Astrocyte (in vitro differentiated cells and primary cell): ENCODE data around the gene OPA3. TPM values are rescaled to one million over a fixed set of nuclear protein-coding genes. Genes with fewer than 3 reads are reported as not detected.

Source experiments
- DNase-seq: peaks from one replicate; pipeline ENCODE4 v3.0.0-alpha.2; 2010; ENCODE audit warnings: low read depth
- FAIRE-seq: peaks from 2 replicates; lab custom pipeline; 2011; peaks lifted over from hg19 to GRCh38; lab: Jason Lieb, UNC
- H2AFZ ChIP-seq: 2 replicates; pipeline ENCODE4 v1.6.0; 2012; ENCODE audit warnings: low read depth, low read length, inconsistent platforms
- H3K27ac ChIP-seq: 2 replicates; pipeline ENCODE4 v1.5.1; 2011; ENCODE audit warnings: low read depth, low read length, inconsistent platforms
- H3K27me3 ChIP-seq: 2 replicates; pipeline ENCODE4 v1.6.0; 2011; ENCODE audit warnings: low read length, inconsistent platforms; ENCODE audit not compliant: insufficient read depth
- H3K36me3 ChIP-seq: 2 replicates; pipeline ENCODE4 v1.5.1; 2011; ENCODE audit warnings: low read length, inconsistent platforms; ENCODE audit not compliant: insufficient read depth
- H3K4me1 ChIP-seq: 2 replicates; pipeline ENCODE4 v1.5.1; 2011; ENCODE audit warnings: low read length, inconsistent platforms; ENCODE audit not compliant: insufficient read depth
- H3K4me2 ChIP-seq: 2 replicates; pipeline ENCODE4 v1.6.0; 2012; ENCODE audit warnings: low read length, inconsistent platforms
- H3K4me3 ChIP-seq: 2 replicates; pipeline ENCODE4 v1.5.1; 2011; ENCODE audit warnings: low read depth, mild to moderate bottlenecking, low read length, inconsistent platforms; ENCODE audit not compliant: insufficient read depth
- H3K79me2 ChIP-seq: 2 replicates; pipeline ENCODE4 v1.6.0; 2012; ENCODE audit warnings: mild to moderate bottlenecking, low read length, inconsistent platforms; ENCODE audit not compliant: insufficient read depth
- H3K9ac ChIP-seq: 2 replicates; pipeline ENCODE4 v1.6.0; 2012; ENCODE audit warnings: mild to moderate bottlenecking, low read length, inconsistent platforms
- H3K9me3 ChIP-seq: 2 replicates; pipeline ENCODE4 v1.5.1; 2012; ENCODE audit warnings: low read depth, mild to moderate bottlenecking, low read length, inconsistent platforms; ENCODE audit not compliant: insufficient read depth
- H4K20me1 ChIP-seq: 2 replicates; pipeline ENCODE4 v1.6.0; 2012; ENCODE audit warnings: low read length, inconsistent platforms; ENCODE audit not compliant: insufficient read depth
- H3K27ac Mint-ChIP-seq: one replicate; pipeline ENCODE4 v1.8.0; 2021; ENCODE audit warnings: mild to moderate bottlenecking, mixed read lengths; ENCODE audit not compliant: unreplicated experiment
- H3K27me3 Mint-ChIP-seq: one replicate; pipeline ENCODE4 v1.8.0; 2021; ENCODE audit warnings: low read depth, mixed read lengths; ENCODE audit not compliant: unreplicated experiment
- H3K36me3 Mint-ChIP-seq: one replicate; pipeline ENCODE4 v1.8.0; 2021; ENCODE audit warnings: low read depth, mixed read lengths; ENCODE audit not compliant: unreplicated experiment
- H3K4me1 Mint-ChIP-seq: one replicate; pipeline ENCODE4 v1.8.0; 2021; ENCODE audit warnings: low read depth, mixed read lengths; ENCODE audit not compliant: unreplicated experiment
- H3K4me3 Mint-ChIP-seq: one replicate; pipeline ENCODE4 v1.8.0; 2021; ENCODE audit warnings: mild to moderate bottlenecking, moderate library complexity, mixed read lengths; ENCODE audit not compliant: unreplicated experiment
- H3K9me3 Mint-ChIP-seq: one replicate; pipeline ENCODE4 v1.8.0; 2021; ENCODE audit warnings: mild to moderate bottlenecking, mixed read lengths; ENCODE audit not compliant: unreplicated experiment
- EZH2 ChIP-seq: IDR thresholded peaks from 2 replicates; pipeline ENCODE4 v1.6.1; 2012; ENCODE audit warnings: mild to moderate bottlenecking, low read length, inconsistent platforms; ENCODE audit not compliant: insufficient read depth
- total RNA-seq: library from RNA; stranded (reverse); gene quantifications from 2 replicates; pipeline ENCODE4 v1.2.1, GENCODE V29; 2021
- TF ChIP-seq, protein P1 (sequence below): IDR thresholded peaks from 2 replicates; pipeline ENCODE4 v1.5.1; 2011; ENCODE audit warnings: low read depth, mild to moderate bottlenecking, inconsistent platforms, low read length, moderate library complexity; ENCODE audit not compliant: insufficient read depth

OPA3 gene
- total RNA-seq, 1 donor from 2014 or later = 12.8 TPM

DNA sequence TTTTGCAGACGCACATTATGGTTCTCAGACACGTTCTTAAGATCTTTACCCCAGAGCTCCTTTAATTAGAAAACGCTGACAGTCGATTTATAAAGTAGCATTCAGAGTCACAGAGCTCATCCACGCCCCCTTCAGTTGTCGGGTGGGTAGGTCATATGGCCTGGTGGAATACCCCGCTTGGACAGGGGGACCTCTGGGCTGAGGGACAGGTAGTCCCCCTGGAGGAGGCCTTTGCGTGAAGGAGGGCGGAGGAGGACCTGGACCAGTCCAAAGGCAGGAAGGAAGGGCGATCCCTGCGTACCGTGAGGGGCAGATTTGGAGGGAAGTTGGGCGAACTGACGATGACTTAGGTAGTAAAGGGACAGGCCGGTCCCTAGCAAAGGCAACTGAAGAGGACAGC, 56.9 kb downstream of the OPA3 start:
- TF ChIP-seq, protein P1, sequence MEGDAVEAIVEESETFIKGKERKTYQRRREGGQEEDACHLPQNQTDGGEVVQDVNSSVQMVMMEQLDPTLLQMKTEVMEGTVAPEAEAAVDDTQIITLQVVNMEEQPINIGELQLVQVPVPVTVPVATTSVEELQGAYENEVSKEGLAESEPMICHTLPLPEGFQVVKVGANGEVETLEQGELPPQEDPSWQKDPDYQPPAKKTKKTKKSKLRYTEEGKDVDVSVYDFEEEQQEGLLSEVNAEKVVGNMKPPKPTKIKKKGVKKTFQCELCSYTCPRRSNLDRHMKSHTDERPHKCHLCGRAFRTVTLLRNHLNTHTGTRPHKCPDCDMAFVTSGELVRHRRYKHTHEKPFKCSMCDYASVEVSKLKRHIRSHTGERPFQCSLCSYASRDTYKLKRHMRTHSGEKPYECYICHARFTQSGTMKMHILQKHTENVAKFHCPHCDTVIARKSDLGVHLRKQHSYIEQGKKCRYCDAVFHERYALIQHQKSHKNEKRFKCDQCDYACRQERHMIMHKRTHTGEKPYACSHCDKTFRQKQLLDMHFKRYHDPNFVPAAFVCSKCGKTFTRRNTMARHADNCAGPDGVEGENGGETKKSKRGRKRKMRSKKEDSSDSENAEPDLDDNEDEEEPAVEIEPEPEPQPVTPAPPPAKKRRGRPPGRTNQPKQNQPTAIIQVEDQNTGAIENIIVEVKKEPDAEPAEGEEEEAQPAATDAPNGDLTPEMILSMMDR = no peak
- no peak for TF ChIP-seq EZH2
- H3K4me2 ChIP-seq = peak overlapping the region; percentile 15
- peak overlapping the region; percentile 79 for H3K27ac Mint-ChIP-seq

GRCh38 chr19:45526971-45527370, 57.6 kb downstream of the OPA3 start:
- no peak overlapping the region for H3K27ac ChIP-seq
- FAIRE-seq = no peak
- TF ChIP-seq, protein P1 = no peak
- TF ChIP-seq EZH2 = no peak
- no peaks in the 10 kb centered on the region for H3K79me2 ChIP-seq
- H4K20me1 ChIP-seq = peaks cover 67% of the 10 kb centered on the region
- no peak overlapping the region for H3K9ac ChIP-seq
- no peak for DNase-seq
- no peaks in the 10 kb centered on the region for H3K27me3 ChIP-seq
- peaks cover 41% of the 10 kb centered on the region for H3K36me3 ChIP-seq
- Mint-ChIP-seq H3K36me3 (peaks cover 33% of the 10 kb centered on the region), H3K9me3 (peaks cover 3% of the 10 kb centered on the region), H3K27me3 (no peaks in the 10 kb centered on the region), H3K4me3 (no peak overlapping the region), H3K27ac (no peak overlapping the region), H3K4me1 (peaks cover 12% of the 10 kb centered on the region)
- no peak overlapping the region for H3K4me2 ChIP-seq
- H3K4me1 ChIP-seq = peaks cover 15% of the 10 kb centered on the region
- no peak overlapping the region for H3K4me3 ChIP-seq
- no peaks in the 10 kb centered on the region for H3K9me3 ChIP-seq
- H2AFZ ChIP-seq = no peak overlapping the region

More for the DNA sequence above, 56.9 kb downstream of the OPA3 start:
- Histone ChIP-seq H3K4me3 (no peak overlapping the region), H4K20me1 (peaks cover 62% of the 10 kb centered on the region), H3K9ac (no peak overlapping the region), H3K27me3 (no peaks in the 10 kb centered on the region), H3K4me1 (peaks cover 15% of the 10 kb centered on the region), H2AFZ (no peak overlapping the region), H3K27ac (no peak overlapping the region), H3K79me2 (no peaks in the 10 kb centered on the region), H3K9me3 (no peaks in the 10 kb centered on the region), H3K36me3 (peaks cover 39% of the 10 kb centered on the region)
- H3K4me1 Mint-ChIP-seq = peaks cover 12% of the 10 kb centered on the region
- peaks cover 33% of the 10 kb centered on the region for H3K36me3 Mint-ChIP-seq
- FAIRE-seq = no peak
- no peaks in the 10 kb centered on the region for H3K27me3 Mint-ChIP-seq
- no peak for DNase-seq
- peak overlapping the region; percentile 28 for H3K4me3 Mint-ChIP-seq
- peaks cover 3% of the 10 kb centered on the region for H3K9me3 Mint-ChIP-seq

DNA sequence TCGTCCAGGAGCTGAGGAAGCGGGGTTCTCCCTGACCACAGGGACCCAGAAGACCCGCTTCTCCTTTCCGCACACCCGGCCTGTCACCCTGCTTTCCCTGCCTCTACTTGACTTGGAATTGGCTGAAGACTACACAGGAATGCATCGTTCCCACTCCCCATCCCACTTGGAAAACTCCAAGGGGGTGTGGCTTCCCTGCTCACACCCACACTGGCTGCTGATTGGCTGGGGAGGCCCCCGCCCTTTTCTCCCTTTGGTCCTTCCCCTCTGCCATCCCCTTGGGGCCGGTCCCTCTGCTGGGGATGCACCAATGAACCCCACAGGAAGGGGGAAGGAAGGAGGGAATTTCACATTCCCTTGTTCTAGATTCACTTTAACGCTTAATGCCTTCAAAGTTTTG, 58.5 kb downstream of the OPA3 start:
- Histone ChIP-seq H3K36me3 (peaks cover 45% of the 10 kb centered on the region), H3K4me3 (no peak overlapping the region), H3K4me2 (no peak overlapping the region), H3K4me1 (peaks cover 15% of the 10 kb centered on the region), H4K20me1 (peaks cover 75% of the 10 kb centered on the region), H3K9ac (no peak overlapping the region), H3K27ac (no peak overlapping the region), H2AFZ (no peak overlapping the region), H3K9me3 (no peaks in the 10 kb centered on the region), H3K79me2 (peaks cover 3% of the 10 kb centered on the region), H3K27me3 (no peaks in the 10 kb centered on the region)
- TF ChIP-seq EZH2 = no peak
- TF ChIP-seq, protein P1 = no peak
- Mint-ChIP-seq H3K27me3 (no peaks in the 10 kb centered on the region), H3K36me3 (peaks cover 29% of the 10 kb centered on the region), H3K4me1 (peaks cover 12% of the 10 kb centered on the region), H3K27ac (no peak overlapping the region), H3K4me3 (no peak overlapping the region), H3K9me3 (no peaks in the 10 kb centered on the region)
- DNase-seq = peak; percentile 50
- no peak for FAIRE-seq
